ENCODE results near the gene CHPF.

CHPF gene

GRCh38 chr2:219578811-219579613 is 35.4 kb upstream of the CHPF start:
- Histone ChIP-seq H3K4me3 (ENCODE audit: low read depth, low read length) (no peak overlapping the region), H3K27me3 (ENCODE audit: insufficient read depth, low read depth, severe bottlenecking) (no peaks in the 10 kb centered on the region), H3K36me3 (no peaks in the 10 kb centered on the region), H3K9me3 (ENCODE audit: severe bottlenecking) (no peaks in the 10 kb centered on the region), H3K27ac (no peak overlapping the region)
- TF ChIP-seq, protein P1, sequence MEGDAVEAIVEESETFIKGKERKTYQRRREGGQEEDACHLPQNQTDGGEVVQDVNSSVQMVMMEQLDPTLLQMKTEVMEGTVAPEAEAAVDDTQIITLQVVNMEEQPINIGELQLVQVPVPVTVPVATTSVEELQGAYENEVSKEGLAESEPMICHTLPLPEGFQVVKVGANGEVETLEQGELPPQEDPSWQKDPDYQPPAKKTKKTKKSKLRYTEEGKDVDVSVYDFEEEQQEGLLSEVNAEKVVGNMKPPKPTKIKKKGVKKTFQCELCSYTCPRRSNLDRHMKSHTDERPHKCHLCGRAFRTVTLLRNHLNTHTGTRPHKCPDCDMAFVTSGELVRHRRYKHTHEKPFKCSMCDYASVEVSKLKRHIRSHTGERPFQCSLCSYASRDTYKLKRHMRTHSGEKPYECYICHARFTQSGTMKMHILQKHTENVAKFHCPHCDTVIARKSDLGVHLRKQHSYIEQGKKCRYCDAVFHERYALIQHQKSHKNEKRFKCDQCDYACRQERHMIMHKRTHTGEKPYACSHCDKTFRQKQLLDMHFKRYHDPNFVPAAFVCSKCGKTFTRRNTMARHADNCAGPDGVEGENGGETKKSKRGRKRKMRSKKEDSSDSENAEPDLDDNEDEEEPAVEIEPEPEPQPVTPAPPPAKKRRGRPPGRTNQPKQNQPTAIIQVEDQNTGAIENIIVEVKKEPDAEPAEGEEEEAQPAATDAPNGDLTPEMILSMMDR (IDR thresholded peaks at IDR 0.05; ENCODE audit: low read depth, low read length): no peak
- no peak for DNase-seq

GRCh38 chr2:219576505-219577388 is 33.1 kb upstream of the CHPF start:
- DNase-seq: peak; percentile 74
- Histone ChIP-seq H3K27me3 (ENCODE audit: insufficient read depth, low read depth, severe bottlenecking) (no peaks in the 10 kb centered on the region), H3K9me3 (ENCODE audit: severe bottlenecking) (no peaks in the 10 kb centered on the region), H3K4me3 (ENCODE audit: low read depth, low read length) (peak overlapping the region; percentile 21), H3K36me3 (no peaks in the 10 kb centered on the region), H3K27ac (peak overlapping the region; percentile 33; the same call in 1 of the 2 replicates)
- TF ChIP-seq, protein P1 (IDR thresholded peaks at IDR 0.05; ENCODE audit: low read depth, low read length): no peak

DNA sequence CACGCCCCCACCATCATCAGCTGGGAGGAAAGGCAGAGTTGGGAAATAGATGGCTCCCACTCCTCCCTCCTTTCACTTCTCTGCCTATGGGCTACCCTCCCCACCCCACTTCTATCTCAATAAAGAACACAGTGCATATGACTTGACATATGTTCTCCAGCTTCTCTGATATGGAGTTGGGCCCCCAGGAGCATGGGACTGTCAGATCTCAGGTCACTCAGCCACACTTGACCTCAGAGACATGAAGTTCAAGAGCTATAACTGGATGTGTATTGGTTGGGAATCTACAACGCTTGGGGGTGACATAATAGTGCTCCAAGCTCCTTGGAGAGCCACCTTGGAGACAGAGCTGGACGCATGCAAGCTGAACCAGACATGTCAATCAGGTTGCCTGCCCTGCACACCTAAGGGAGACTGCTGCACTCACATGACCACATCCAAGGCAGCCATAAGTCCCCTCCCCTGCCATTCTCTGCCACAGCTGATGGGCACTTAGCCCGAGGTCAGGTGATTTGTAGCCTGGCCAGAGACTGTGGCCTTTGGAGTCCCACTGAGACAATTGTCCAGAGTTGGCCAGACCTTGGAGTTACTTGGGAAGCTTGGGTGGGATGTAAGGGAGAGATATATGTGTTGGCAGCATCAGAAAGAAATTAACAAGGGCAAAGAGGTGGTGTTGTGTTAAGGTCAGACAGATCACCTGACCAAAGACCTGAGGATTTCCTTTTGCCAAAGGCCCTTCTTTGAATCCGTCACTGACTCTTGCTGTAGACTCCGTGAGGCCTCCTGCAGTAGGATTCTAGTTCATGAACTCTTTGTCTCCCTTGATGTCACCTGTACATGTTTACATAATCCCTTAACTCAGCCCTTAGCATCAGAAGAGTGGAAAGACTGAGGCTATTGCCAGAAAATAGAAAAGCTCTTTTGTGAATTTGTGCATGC is 32.2 kb upstream of the CHPF start:
- Histone ChIP-seq H3K4me3 (ENCODE audit: low read depth, low read length) (no peak overlapping the region), H3K36me3 (no peaks in the 10 kb centered on the region), H3K27me3 (ENCODE audit: insufficient read depth, low read depth, severe bottlenecking) (no peaks in the 10 kb centered on the region), H3K9me3 (ENCODE audit: severe bottlenecking) (no peaks in the 10 kb centered on the region), H3K27ac (no peak overlapping the region)
- no peak for DNase-seq
- TF ChIP-seq, protein P1 (IDR thresholded peaks at IDR 0.05; ENCODE audit: low read depth, low read length): no peak

DNA sequence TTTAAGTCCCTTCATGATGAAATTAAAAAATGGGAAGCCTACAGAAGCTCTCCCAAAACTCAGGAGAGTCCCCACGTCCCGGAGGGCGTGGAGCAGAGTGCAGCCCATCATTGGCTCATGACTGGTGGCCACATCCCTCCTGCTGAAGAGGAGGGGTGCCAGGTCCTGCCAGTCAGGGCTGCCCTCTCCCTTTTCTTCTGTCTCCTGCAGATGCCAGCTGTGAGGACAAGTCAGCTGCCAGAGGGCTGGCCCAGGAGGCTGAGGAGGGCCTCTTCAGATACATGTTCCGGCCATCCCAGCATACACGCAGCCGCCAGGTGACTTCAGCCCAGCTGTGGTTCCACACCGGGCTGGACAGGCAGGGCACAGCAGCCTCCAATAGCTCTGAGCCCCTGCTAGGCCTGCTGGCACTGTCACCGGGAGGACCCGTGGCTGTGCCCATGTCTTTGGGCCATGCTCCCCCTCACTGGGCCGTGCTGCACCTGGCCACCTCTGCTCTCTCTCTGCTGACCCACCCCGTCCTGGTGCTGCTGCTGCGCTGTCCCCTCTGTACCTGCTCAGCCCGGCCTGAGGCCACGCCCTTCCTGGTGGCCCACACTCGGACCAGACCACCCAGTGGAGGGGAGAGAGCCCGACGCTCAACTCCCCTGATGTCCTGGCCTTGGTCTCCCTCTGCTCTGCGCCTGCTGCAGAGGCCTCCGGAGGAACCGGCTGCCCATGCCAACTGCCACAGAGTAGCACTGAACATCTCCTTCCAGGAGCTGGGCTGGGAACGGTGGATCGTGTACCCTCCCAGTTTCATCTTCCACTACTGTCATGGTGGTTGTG is 31.1 kb upstream of the CHPF start:
- Histone ChIP-seq H3K4me3 (ENCODE audit: low read depth, low read length) (no peak overlapping the region), H3K27ac (no peak overlapping the region), H3K36me3 (peaks cover under 1% of the 10 kb centered on the region), H3K27me3 (ENCODE audit: insufficient read depth, low read depth, severe bottlenecking) (no peaks in the 10 kb centered on the region), H3K9me3 (ENCODE audit: severe bottlenecking) (no peaks in the 10 kb centered on the region)
- TF ChIP-seq, protein P1 (IDR thresholded peaks at IDR 0.05; ENCODE audit: low read depth, low read length): no peak
- DNase-seq: no peak

DNA sequence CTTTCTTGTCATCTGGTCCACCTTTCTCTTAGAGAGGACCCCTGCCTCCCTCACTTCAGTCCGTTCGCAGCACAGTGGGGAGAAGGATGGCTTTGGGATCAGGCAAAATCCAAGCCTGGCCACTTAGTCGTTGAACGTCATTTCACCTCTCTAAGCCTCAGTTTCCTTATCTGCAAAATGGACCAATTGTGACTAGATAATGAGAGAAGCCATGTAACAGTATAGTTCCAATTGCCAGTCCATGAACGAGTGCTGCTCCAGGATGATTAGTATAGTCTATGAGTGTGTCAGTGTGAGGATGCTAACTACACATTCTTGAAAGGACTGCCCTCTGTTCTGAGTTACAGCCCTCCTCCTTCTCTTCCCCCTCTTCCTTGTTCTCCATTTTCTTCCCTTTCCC is 29.6 kb upstream of the CHPF start:
- DNase-seq: no peak
- TF ChIP-seq, protein P1 (IDR thresholded peaks at IDR 0.05; ENCODE audit: low read depth, low read length): no peak
- H3K9me3 ChIP-seq (ENCODE audit: severe bottlenecking): no peaks in the 10 kb centered on the region
- H3K27ac ChIP-seq: no peak overlapping the region
- peaks cover 7% of the 10 kb centered on the region for H3K36me3 ChIP-seq
- no peak overlapping the region for H3K4me3 ChIP-seq (ENCODE audit: low read depth, low read length)
- H3K27me3 ChIP-seq (ENCODE audit: insufficient read depth, low read depth, severe bottlenecking): no peaks in the 10 kb centered on the region

All from WERI-Rb-1 (cell line).